ENCODE measurements around the gene APC.
A peak's percentile ranks its signal among the peaks of the same experiment; 100 is the strongest.
"Not testable (repeated sequence)": the region's sequence is repeated elsewhere in the genome, so short reads cannot be mapped to it uniquely, and the experiment has no call there.

APC gene

DNA sequence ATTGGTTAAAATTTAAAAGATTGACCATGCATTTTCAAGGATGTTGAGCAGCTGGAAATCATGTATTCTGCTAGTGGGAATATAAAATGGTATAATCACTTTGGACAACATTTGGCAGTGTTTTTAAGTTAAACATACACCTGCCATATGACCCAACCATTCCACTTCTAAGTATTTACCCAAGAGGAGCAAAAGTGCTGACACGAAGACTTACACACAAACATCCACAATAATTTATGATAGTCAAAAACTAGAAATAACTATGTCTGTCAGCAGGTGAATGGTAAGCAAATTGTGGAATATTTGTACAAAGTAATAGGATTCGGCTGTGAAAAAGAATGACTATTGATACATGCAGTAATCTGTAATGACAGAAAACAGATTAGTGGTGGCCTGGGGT is 92.7 kb downstream of the APC start:
- H3K4me1 ChIP-seq (ENCODE audit: control insufficient read depth, low read depth, low read length): peaks cover 11% of the 10 kb centered on the region
- H3K9me3 ChIP-seq (ENCODE audit: control insufficient read depth, low read depth, low read length): no peaks in the 10 kb centered on the region
- H3K27me3 ChIP-seq (ENCODE audit: control insufficient read depth, insufficient read depth, low read length): no peaks in the 10 kb centered on the region
- no peak overlapping the region for H3K27ac ChIP-seq (ENCODE audit: low read length)
- no peak overlapping the region for H3K9ac ChIP-seq (ENCODE audit: low read length)
- no peak overlapping the region for H3K4me3 ChIP-seq (ENCODE audit: low read length)
- H3K36me3 ChIP-seq (ENCODE audit: control insufficient read depth, low read depth, low read length): peaks cover 22% of the 10 kb centered on the region

- H3K4me3 ChIP-seq (ENCODE audit: low read length): no peak overlapping the region
- H3K9ac ChIP-seq (ENCODE audit: low read length): no peak overlapping the region
- no peak overlapping the region for H3K27ac ChIP-seq (ENCODE audit: low read length)
- peaks cover 29% of the 10 kb centered on the region for H3K36me3 ChIP-seq (ENCODE audit: control insufficient read depth, low read depth, low read length)
- no peaks in the 10 kb centered on the region for H3K4me1 ChIP-seq (ENCODE audit: control insufficient read depth, low read depth, low read length)
- no peaks in the 10 kb centered on the region for H3K9me3 ChIP-seq (ENCODE audit: control insufficient read depth, low read depth, low read length)
- H3K27me3 ChIP-seq (ENCODE audit: control insufficient read depth, insufficient read depth, low read length): no peaks in the 10 kb centered on the region
Measured at GRCh38 chr5:112833971-112834370, 96.3 kb downstream of the APC start.

DNA sequence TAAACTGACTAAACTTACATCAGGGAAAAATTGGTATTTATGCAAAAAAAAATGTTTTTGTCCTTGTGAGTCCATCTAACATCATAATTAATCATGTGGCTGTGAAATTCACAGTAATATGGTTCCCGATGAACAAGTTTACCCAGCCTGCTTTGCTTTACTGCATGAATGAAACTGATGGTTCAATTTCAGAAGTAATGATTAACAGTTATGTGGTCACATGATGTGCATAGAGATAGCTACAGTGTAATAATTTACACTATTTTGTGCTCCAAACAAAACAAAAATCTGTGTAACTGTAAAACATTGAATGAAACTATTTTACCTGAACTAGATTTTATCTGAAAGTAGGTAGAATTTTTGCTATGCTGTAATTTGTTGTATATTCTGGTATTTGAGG is 106.8 kb downstream of the APC start:
- Histone ChIP-seq H3K9me3 (ENCODE audit: control insufficient read depth, low read depth, low read length) (no peaks in the 10 kb centered on the region), H3K36me3 (ENCODE audit: control insufficient read depth, low read depth, low read length) (peaks cover 3% of the 10 kb centered on the region), H3K4me1 (ENCODE audit: control insufficient read depth, low read depth, low read length) (peaks cover 9% of the 10 kb centered on the region), H3K4me3 (ENCODE audit: low read length) (no peak overlapping the region), H3K9ac (ENCODE audit: low read length) (no peak overlapping the region), H3K27ac (ENCODE audit: low read length) (no peak overlapping the region), H3K27me3 (ENCODE audit: control insufficient read depth, insufficient read depth, low read length) (no peaks in the 10 kb centered on the region)

DNA sequence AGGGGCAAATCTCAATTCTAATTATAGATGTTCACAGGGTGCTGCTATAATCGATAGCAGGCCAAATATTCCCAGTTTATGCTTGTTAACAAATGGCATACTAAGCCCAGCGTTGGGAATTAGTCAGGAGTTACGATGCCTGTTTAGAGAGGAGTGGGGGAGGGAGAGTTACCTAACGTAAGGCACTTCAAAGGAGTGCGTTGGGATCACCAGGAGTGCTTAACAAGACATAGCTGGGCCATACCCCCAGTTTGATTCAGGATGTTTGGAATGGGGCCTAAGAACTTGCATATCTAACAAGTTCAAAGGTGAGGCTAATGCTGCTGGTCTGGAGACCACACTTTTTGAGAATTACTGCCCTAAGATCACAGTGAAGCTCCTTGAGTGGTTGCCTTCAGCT is 108.9 kb downstream of the APC start:
- H3K4me1 ChIP-seq (ENCODE audit: control insufficient read depth, low read depth, low read length): peaks cover 9% of the 10 kb centered on the region
- H3K4me3 ChIP-seq (ENCODE audit: low read length): no peak overlapping the region
- no peaks in the 10 kb centered on the region for H3K36me3 ChIP-seq (ENCODE audit: control insufficient read depth, low read depth, low read length)
- no peak overlapping the region for H3K27ac ChIP-seq (ENCODE audit: low read length)
- no peak overlapping the region for H3K9ac ChIP-seq (ENCODE audit: low read length)
- H3K27me3 ChIP-seq (ENCODE audit: control insufficient read depth, insufficient read depth, low read length): no peaks in the 10 kb centered on the region
- no peaks in the 10 kb centered on the region for H3K9me3 ChIP-seq (ENCODE audit: control insufficient read depth, low read depth, low read length)

DNA sequence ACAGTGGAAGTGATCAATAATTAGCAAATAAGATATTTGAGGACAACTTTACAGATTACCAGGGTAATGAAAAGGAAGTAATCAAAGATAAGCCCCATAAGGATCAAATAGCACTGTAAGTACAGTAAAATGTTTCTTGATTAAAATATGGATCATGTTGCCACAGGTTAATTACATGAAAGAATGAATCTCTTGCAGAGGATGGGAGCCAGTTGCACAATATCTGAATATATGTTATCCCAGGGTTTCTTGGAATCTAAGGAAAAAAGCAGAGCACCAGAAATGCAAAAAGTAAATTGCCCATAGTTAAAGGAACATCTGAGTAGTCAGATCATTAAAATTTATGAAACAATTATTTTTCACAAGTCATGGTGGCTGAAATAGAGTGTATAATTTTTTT is 109.6 kb downstream of the APC start:
- H3K4me1 ChIP-seq (ENCODE audit: control insufficient read depth, low read depth, low read length): peaks cover 9% of the 10 kb centered on the region
- H3K4me3 ChIP-seq (ENCODE audit: low read length): no peak overlapping the region
- H3K36me3 ChIP-seq (ENCODE audit: control insufficient read depth, low read depth, low read length): no peaks in the 10 kb centered on the region
- H3K9me3 ChIP-seq (ENCODE audit: control insufficient read depth, low read depth, low read length): no peaks in the 10 kb centered on the region
- no peaks in the 10 kb centered on the region for H3K27me3 ChIP-seq (ENCODE audit: control insufficient read depth, insufficient read depth, low read length)
- no peak overlapping the region for H3K27ac ChIP-seq (ENCODE audit: low read length)
- no peak overlapping the region for H3K9ac ChIP-seq (ENCODE audit: low read length)

DNA sequence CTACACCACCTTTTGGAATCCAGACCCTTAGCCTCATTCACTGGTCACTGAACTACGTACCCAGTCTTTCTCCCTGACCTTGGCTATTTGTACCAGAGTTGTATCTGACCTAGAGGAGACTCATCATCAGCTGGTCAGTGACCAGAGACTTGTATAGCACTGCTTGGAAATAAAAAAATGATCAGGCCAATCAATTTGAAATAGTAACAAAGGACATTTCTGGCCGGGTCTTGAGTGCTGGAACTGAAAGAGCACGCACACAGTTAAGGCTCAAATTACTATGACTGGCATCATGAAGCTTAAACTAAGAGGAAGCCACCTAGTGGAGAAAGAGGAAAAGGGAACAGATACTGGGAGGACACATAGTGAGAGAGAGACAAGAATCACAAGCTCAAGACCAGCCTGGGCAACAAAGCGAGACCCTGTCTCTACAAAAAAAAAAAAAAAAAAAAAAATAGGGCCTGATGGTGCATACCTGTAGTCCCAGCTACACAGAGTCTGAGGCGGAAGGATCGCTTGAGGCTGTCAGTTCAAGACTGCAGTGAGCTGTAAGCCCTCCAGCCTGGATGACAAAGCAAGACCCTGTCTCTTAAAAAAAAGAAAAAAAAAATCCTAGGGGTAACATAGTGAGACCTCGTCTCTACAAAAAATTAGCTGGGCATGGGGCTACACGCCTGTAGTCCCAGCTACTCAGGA is 110.6 kb downstream of the APC start:
- no peak overlapping the region for H3K27ac ChIP-seq (ENCODE audit: low read length)
- no peaks in the 10 kb centered on the region for H3K36me3 ChIP-seq (ENCODE audit: control insufficient read depth, low read depth, low read length)
- no peaks in the 10 kb centered on the region for H3K27me3 ChIP-seq (ENCODE audit: control insufficient read depth, insufficient read depth, low read length)
- peak overlapping the region; percentile 12 for H3K4me3 ChIP-seq (ENCODE audit: low read length)
- H3K9me3 ChIP-seq (ENCODE audit: control insufficient read depth, low read depth, low read length): no peaks in the 10 kb centered on the region
- H3K9ac ChIP-seq (ENCODE audit: low read length): no peak overlapping the region
- H3K4me1 ChIP-seq (ENCODE audit: control insufficient read depth, low read depth, low read length): peaks cover 9% of the 10 kb centered on the region

DNA sequence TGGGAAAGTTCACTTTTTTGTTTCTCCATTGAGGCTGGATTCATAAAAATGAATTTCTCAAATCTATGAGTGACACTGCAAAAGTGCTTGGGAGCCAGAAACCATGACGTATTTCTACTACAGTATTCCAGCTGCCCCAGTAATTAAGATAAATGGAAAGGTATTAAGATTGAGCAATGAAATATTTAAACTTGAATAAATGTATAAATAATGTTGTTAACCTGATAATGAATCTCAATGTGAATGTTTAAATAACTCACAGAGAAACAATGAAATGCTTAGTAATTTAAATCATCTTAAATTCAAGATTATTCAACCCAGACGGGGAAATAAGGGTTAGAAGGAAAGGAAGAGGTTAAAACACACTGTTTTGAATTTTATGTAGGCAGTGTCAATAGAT is 112.2 kb downstream of the APC start:
- H3K4me1 ChIP-seq (ENCODE audit: control insufficient read depth, low read depth, low read length): peaks cover 9% of the 10 kb centered on the region
- no peak overlapping the region for H3K27ac ChIP-seq (ENCODE audit: low read length)
- no peak overlapping the region for H3K4me3 ChIP-seq (ENCODE audit: low read length)
- no peaks in the 10 kb centered on the region for H3K9me3 ChIP-seq (ENCODE audit: control insufficient read depth, low read depth, low read length)
- no peak overlapping the region for H3K9ac ChIP-seq (ENCODE audit: low read length)
- no peaks in the 10 kb centered on the region for H3K36me3 ChIP-seq (ENCODE audit: control insufficient read depth, low read depth, low read length)
- no peaks in the 10 kb centered on the region for H3K27me3 ChIP-seq (ENCODE audit: control insufficient read depth, insufficient read depth, low read length)

- Histone ChIP-seq H3K27ac (ENCODE audit: low read length) (no peak overlapping the region), H3K9me3 (ENCODE audit: control insufficient read depth, low read depth, low read length) (no peaks in the 10 kb centered on the region), H3K36me3 (ENCODE audit: control insufficient read depth, low read depth, low read length) (no peaks in the 10 kb centered on the region), H3K4me3 (ENCODE audit: low read length) (no peak overlapping the region), H3K4me1 (ENCODE audit: control insufficient read depth, low read depth, low read length) (no peaks in the 10 kb centered on the region), H3K27me3 (ENCODE audit: control insufficient read depth, insufficient read depth, low read length) (peaks cover 7% of the 10 kb centered on the region), H3K9ac (ENCODE audit: low read length) (no peak overlapping the region)
Measured at GRCh38 chr5:112854651-112855050, 117.0 kb downstream of the APC start.

GRCh38 chr5:112857866-112858265 is 120.2 kb downstream of the APC start:
- no peaks in the 10 kb centered on the region for H3K9me3 ChIP-seq (ENCODE audit: control insufficient read depth, low read depth, low read length)
- H3K27me3 ChIP-seq (ENCODE audit: control insufficient read depth, insufficient read depth, low read length): peaks cover 7% of the 10 kb centered on the region
- H3K9ac ChIP-seq (ENCODE audit: low read length): no peak overlapping the region
- H3K4me3 ChIP-seq (ENCODE audit: low read length): no peak overlapping the region
- H3K4me1 ChIP-seq (ENCODE audit: control insufficient read depth, low read depth, low read length): peaks cover 9% of the 10 kb centered on the region
- no peak overlapping the region for H3K27ac ChIP-seq (ENCODE audit: low read length)
- peaks cover 4% of the 10 kb centered on the region for H3K36me3 ChIP-seq (ENCODE audit: control insufficient read depth, low read depth, low read length)

DNA sequence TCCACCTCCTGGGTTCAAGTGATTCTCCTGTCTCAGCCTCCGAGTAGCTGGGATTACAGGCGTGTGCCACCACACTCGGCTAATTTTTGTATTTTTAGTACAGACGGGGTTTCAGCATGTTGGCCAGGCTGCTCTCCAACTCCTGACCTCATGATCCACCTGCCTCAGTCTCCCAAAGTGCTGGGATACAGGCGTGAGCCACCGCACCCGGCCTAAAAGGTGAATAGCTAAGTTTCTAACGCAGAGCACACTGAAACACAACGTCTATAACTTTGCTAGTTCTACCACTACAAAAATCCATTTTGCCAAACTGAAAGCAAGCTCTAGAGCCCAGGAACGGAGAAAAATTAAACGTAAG is 122.9 kb downstream of the APC start:
- Histone ChIP-seq H3K4me3 (ENCODE audit: low read length) (peak overlapping the region; percentile 97), H3K36me3 (ENCODE audit: control insufficient read depth, low read depth, low read length) (peaks cover 28% of the 10 kb centered on the region), H3K9ac (ENCODE audit: low read length) (peak overlapping the region; percentile 93)
- not testable (repeated sequence) for H3K27ac ChIP-seq (ENCODE audit: low read length); H3K9me3 ChIP-seq (ENCODE audit: control insufficient read depth, low read depth, low read length); H3K27me3 ChIP-seq (ENCODE audit: control insufficient read depth, insufficient read depth, low read length); H3K4me1 ChIP-seq (ENCODE audit: control insufficient read depth, low read depth, low read length)

DNA sequence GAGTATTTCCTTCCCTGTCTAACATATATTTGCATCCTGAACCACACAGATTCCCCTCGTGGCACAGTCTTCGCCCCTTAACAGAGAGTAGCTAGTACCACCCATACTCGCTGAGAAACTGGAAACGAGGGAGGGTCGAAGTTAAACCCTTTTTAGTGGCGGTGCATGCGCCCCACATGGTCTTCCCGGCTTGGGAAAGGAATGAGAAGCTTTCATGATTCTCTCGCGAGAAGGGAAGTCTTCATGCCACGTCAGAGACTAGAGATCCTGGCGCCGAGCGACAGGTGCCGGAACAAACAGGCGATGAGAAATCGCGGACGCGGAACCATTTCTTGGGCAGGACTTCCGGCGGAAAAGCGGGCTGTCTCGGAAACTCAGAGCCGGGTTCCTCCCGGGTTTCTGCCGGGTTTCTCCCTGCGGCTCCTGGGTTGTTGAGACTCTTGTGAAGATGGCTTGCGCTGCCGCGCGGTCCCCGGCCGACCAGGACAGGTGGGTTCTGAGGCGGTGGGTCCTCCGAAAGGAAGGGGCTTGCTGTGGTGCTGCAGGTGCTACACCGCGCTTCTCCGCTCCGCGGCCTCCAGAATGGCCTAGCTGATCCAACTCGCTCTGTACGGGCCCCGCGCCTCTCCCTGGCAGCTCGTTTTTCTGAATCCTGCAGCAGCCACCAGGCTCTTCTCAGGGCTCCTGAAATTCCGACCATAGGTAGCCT is 123.4 kb downstream of the APC start, which contains the start of gene SRP19:
Gene SRP19, plus strand, starts transcription at position 359 of the 709 bp plus-strand sequence. Its CDS starts 90 bp downstream, at position 449.
- Histone ChIP-seq H3K27me3 (ENCODE audit: control insufficient read depth, insufficient read depth, low read length) (peaks cover 7% of the 10 kb centered on the region), H3K27ac (ENCODE audit: low read length) (peak within 1 kb of the TSS; percentile 55), H3K36me3 (ENCODE audit: control insufficient read depth, low read depth, low read length) (peaks cover 32% of the 10 kb centered on the region), H3K4me3 (ENCODE audit: low read length) (peak within 1 kb of the TSS; percentile 97), H3K9ac (ENCODE audit: low read length) (peak within 1 kb of the TSS; percentile 93), H3K9me3 (ENCODE audit: control insufficient read depth, low read depth, low read length) (no peaks in the 10 kb centered on the region), H3K4me1 (ENCODE audit: control insufficient read depth, low read depth, low read length) (peaks cover 9% of the 10 kb centered on the region)

DNA sequence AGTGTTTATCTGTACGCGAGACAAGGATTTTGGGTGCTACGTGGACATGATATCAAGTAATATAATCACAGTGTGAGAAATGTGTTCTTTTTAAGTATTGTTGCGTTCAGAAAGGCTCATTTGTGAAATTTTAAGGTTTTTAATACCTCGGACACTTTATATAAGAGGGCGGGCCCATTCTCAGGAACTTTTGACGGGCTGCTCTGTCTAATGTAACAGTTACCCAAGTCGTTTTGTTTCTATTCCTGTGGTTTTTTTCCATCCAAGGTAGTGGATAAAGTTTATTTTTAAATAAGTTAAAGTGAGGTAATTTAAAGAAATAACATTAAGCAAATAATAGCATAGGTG is 123.9 kb downstream of the APC start:
- Histone ChIP-seq H3K4me1 (ENCODE audit: control insufficient read depth, low read depth, low read length) (peaks cover 9% of the 10 kb centered on the region), H3K27me3 (ENCODE audit: control insufficient read depth, insufficient read depth, low read length) (peaks cover 7% of the 10 kb centered on the region), H3K36me3 (ENCODE audit: control insufficient read depth, low read depth, low read length) (peaks cover 35% of the 10 kb centered on the region), H3K27ac (ENCODE audit: low read length) (peak overlapping the region; percentile 55), H3K9me3 (ENCODE audit: control insufficient read depth, low read depth, low read length) (no peaks in the 10 kb centered on the region), H3K4me3 (ENCODE audit: low read length) (peak overlapping the region; percentile 97), H3K9ac (ENCODE audit: low read length) (peak overlapping the region; percentile 93)
